Neural cell (in vitro differentiated cells): ENCODE data around the gene PRKAR1B. TPM values are rescaled to one million over a fixed set of nuclear protein-coding genes. Genes with fewer than 3 reads are reported as not detected.

ENCODE experiments used
- H2AFZ ChIP-seq: fragments of 200-600, 300-800 bp; sonication (generic), shearing (Covaris generic); 2 replicates; pipeline ENCODE4 v1.6.0; 2014; ENCODE audit warnings: low read depth, mild to moderate bottlenecking, antibody characterized with exemption, low read length, moderate library complexity
- H3F3A ChIP-seq: fragments of 200-600 bp; shearing (Covaris generic); 2 replicates; pipeline ENCODE4 v1.6.1; 2016; ENCODE audit warnings: mild to moderate bottlenecking, moderate library complexity, mixed read lengths, antibody characterized with exemption, low read length; ENCODE audit not compliant: insufficient read depth, poor library complexity, severe bottlenecking
- H3K27ac ChIP-seq: fragments of 200-600, 300-800 bp; sonication (generic), shearing (Covaris generic); 2 replicates; pipeline ENCODE4 v1.5.1; 2014; ENCODE audit warnings: mild to moderate bottlenecking, low read length, moderate library complexity
- H3K27me3 ChIP-seq: fragments of 300-800, 200-600 bp; sonication (generic), shearing (Covaris generic); 2 replicates; pipeline ENCODE4 v1.6.0; 2014; ENCODE audit warnings: mild to moderate bottlenecking, low read depth, low read length, moderate library complexity; ENCODE audit not compliant: insufficient read depth
- H3K36me3 ChIP-seq: fragments of 300-800, 200-600 bp; sonication (generic), shearing (Covaris generic); 2 replicates; pipeline ENCODE4 v1.5.1; 2014; ENCODE audit warnings: mild to moderate bottlenecking, antibody characterized with exemption, low read length, moderate library complexity; ENCODE audit not compliant: insufficient read depth
- H3K4me2 ChIP-seq: fragments of 300-800, 200-600 bp; sonication (generic), shearing (Covaris generic); 2 replicates; pipeline ENCODE4 v1.6.0; 2014; ENCODE audit warnings: mild to moderate bottlenecking, low read length
- H3K4me3 ChIP-seq: fragments of 300-800, 200-600 bp; sonication (generic), shearing (Covaris generic); 2 replicates; pipeline ENCODE4 v1.5.1; 2014; ENCODE audit warnings: mild to moderate bottlenecking, low read length, moderate library complexity
- H3K79me2 ChIP-seq: fragments of 200-600 bp; shearing (Covaris generic); replicated peaks from 2 replicates; pipeline ENCODE4 v1.6.0; 2014; ENCODE audit warnings: mild to moderate bottlenecking, low read length, moderate library complexity; ENCODE audit not compliant: insufficient read depth
- H3K9ac ChIP-seq: fragments of 300-800, 200-600 bp; sonication (generic), shearing (Covaris generic); 2 replicates; pipeline ENCODE4 v1.6.1; 2016; ENCODE audit warnings: mild to moderate bottlenecking, low read length, mixed read lengths
- H3K9me2 ChIP-seq: fragments of 200-600 bp; shearing (Covaris generic); 2 replicates; pipeline ENCODE4 v1.6.1; 2016; ENCODE audit warnings: mild to moderate bottlenecking, low read length, mixed read lengths; ENCODE audit not compliant: insufficient read depth
- H3K9me3 ChIP-seq: fragments of 200-600, 300-800 bp; sonication (generic), shearing (Covaris generic); 2 replicates; pipeline ENCODE4 v1.6.1; 2016; ENCODE audit warnings: mild to moderate bottlenecking, mixed run types, low read length, moderate library complexity, mixed read lengths
- H4K20me1 ChIP-seq: fragments of 200-600 bp; shearing (Covaris generic); 2 replicates; pipeline ENCODE4 v1.6.1; 2016; ENCODE audit warnings: mild to moderate bottlenecking, mixed run types; ENCODE audit not compliant: insufficient read depth
- CTCF ChIP-seq: fragments of 450-650 bp; IDR thresholded peaks from 2 replicates; pipeline ENCODE4 v1.5.1; 2014; ENCODE audit warnings: antibody characterized with exemption, mild to moderate bottlenecking, moderate library complexity; ENCODE audit not compliant: poor library complexity, severe bottlenecking
- EP300 ChIP-seq: fragments of 450-650 bp; conservative IDR thresholded peaks from 2 replicates; pipeline ENCODE4 v1.6.1; 2014; ENCODE audit warnings: antibody characterized with exemption, mild to moderate bottlenecking, moderate library complexity; ENCODE audit not compliant: poor library complexity, severe bottlenecking
- EZH2 ChIP-seq: fragments of 200-600, 300-800 bp; shearing (Covaris generic), sonication (generic); IDR thresholded peaks from 2 replicates; pipeline ENCODE4 v1.6.1; 2014; ENCODE audit warnings: antibody characterized with exemption, low read length, borderline replicate concordance, mild to moderate bottlenecking; ENCODE audit not compliant: insufficient read depth, poor library complexity, severe bottlenecking
- MXI1 ChIP-seq: fragments of 450-650 bp; conservative IDR thresholded peaks from 2 replicates; pipeline ENCODE4 v1.6.1; 2014; ENCODE audit warnings: antibody characterized with exemption, mild to moderate bottlenecking; ENCODE audit not compliant: poor library complexity, severe bottlenecking
- POLR2AphosphoS5 ChIP-seq: IDR thresholded peaks from 2 replicates; pipeline ENCODE4 v1.6.1; 2012
- RAD21 ChIP-seq: fragments of 450-650 bp; conservative IDR thresholded peaks from 2 replicates; pipeline ENCODE4 v1.6.1; 2014; ENCODE audit warnings: antibody characterized with exemption, mild to moderate bottlenecking, moderate library complexity
- REST ChIP-seq: IDR thresholded peaks from 2 replicates; pipeline ENCODE4 v1.6.1; 2012; ENCODE audit warnings: borderline replicate concordance
- SMC3 ChIP-seq: fragments of 450-650 bp; conservative IDR thresholded peaks from 2 replicates; pipeline ENCODE4 v1.6.1; 2014; ENCODE audit warnings: antibody characterized with exemption, mild to moderate bottlenecking, moderate library complexity; ENCODE audit not compliant: poor library complexity
- TAF1 ChIP-seq: IDR thresholded peaks from 2 replicates; pipeline ENCODE4 v1.6.1; 2012; ENCODE audit warnings: low read depth
- polyA plus RNA-seq: library from polyadenylated mRNA; depleted of rRNA; stranded (reverse); fragments of >200 nt; gene quantifications from 2 replicates; pipeline ENCODE4 v1.2.3, GENCODE V29; 2014

The PRKAR1B gene
- polyA plus RNA-seq, 1 donor from 2014 or later: 38.6 TPM

GRCh38 chr7:506391-506831 is 220.7 kb downstream of the PRKAR1B start:
- no peak overlapping the region for H3K4me3 ChIP-seq
- no peak overlapping the region for H2AFZ ChIP-seq
- H4K20me1 ChIP-seq: no peaks in the 10 kb centered on the region
- no peak overlapping the region for H3K27ac ChIP-seq
- no peaks in the 10 kb centered on the region for H3K79me2 ChIP-seq
- no peaks in the 10 kb centered on the region for H3F3A ChIP-seq
- no peak overlapping the region for H3K9ac ChIP-seq
- no peaks in the 10 kb centered on the region for H3K27me3 ChIP-seq
- H3K36me3 ChIP-seq: no peaks in the 10 kb centered on the region
- H3K9me3 ChIP-seq: no peaks in the 10 kb centered on the region
- H3K4me2 ChIP-seq: no peak overlapping the region
- no peaks in the 10 kb centered on the region for H3K9me2 ChIP-seq
- TF ChIP-seq TAF1 (no peak), REST (no peak), EP300 (no peak), SMC3 (no peak), MXI1 (no peak), RAD21 (no peak), POLR2AphosphoS5 (no peak), EZH2 (no peak)

GRCh38 chr7:505171-505570 is 221.9 kb downstream of the PRKAR1B start:
- H3K79me2 ChIP-seq: no peaks in the 10 kb centered on the region
- no peak overlapping the region for H3K4me2 ChIP-seq
- no peak overlapping the region for H3K4me3 ChIP-seq
- no peaks in the 10 kb centered on the region for H4K20me1 ChIP-seq
- no peak overlapping the region for H3K27ac ChIP-seq
- no peaks in the 10 kb centered on the region for H3K9me2 ChIP-seq
- no peaks in the 10 kb centered on the region for H3K9me3 ChIP-seq
- no peak overlapping the region for H3K9ac ChIP-seq
- H3F3A ChIP-seq: no peaks in the 10 kb centered on the region
- TF ChIP-seq EZH2 (no peak), REST (no peak), POLR2AphosphoS5 (no peak), MXI1 (no peak), EP300 (no peak), TAF1 (no peak), CTCF (no peak), SMC3 (no peak), RAD21 (no peak)
- no peaks in the 10 kb centered on the region for H3K27me3 ChIP-seq
- H2AFZ ChIP-seq: no peak overlapping the region
- no peaks in the 10 kb centered on the region for H3K36me3 ChIP-seq
